ENCODE measurements around the gene RASAL2. TPM values are rescaled to one million over a fixed set of nuclear protein-coding genes. Genes with fewer than 3 reads are reported as not detected.
A peak's percentile ranks its signal among the peaks of the same experiment; 100 is the strongest.

Gene RASAL2
- total RNA-seq, 4 donors from 2014 or later, result 17.9 to 27.3 (median 23.5) TPM

DNA sequence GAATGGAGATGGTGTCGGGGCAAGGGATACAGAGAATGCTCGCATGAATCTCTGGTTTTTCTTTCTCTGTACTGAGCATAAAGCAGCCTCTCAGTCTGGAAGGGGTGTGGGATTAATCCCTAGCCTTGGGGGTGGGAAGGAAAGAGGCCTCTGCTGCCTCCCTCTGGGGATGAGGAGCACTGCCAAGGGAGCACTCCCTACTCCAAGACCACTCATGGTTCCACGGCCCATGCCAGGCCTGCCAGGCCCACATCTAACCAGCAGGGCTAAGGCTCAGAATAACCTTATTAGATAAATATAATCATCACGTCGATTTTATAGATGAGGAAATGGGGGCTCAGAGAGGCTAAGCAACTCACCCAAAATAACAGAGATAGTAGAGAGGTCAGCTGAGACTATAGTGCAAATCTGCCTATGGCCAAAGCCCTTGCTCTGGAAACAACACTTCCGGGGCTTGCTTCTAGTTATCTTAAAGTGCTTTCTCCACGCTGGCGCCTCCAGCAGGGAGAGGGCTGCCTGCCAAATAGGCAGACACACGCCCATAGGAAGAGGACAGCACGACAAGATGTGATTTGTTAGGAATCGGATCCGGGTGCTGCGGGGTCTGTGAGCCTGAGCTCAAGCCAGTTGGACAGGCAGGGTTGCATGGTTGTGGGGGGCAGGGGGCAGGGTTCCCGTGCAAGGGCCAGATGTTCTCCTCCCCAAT is 419.5 kb downstream of the RASAL2 start:
- Histone ChIP-seq H3K4me1 (no peaks in the 10 kb centered on the region), H3K27me3 (no peaks in the 10 kb centered on the region), H3K27ac (no peak overlapping the region), H3K4me3 (replicated peaks in 1 of 3) (no peak overlapping the region), H3K9me3 (no peaks in the 10 kb centered on the region), H3K36me3 (no peaks in the 10 kb centered on the region)
- no peak for TF ChIP-seq POLR2A (IDR thresholded peaks at IDR 0.05)
- TF ChIP-seq, protein P1, sequence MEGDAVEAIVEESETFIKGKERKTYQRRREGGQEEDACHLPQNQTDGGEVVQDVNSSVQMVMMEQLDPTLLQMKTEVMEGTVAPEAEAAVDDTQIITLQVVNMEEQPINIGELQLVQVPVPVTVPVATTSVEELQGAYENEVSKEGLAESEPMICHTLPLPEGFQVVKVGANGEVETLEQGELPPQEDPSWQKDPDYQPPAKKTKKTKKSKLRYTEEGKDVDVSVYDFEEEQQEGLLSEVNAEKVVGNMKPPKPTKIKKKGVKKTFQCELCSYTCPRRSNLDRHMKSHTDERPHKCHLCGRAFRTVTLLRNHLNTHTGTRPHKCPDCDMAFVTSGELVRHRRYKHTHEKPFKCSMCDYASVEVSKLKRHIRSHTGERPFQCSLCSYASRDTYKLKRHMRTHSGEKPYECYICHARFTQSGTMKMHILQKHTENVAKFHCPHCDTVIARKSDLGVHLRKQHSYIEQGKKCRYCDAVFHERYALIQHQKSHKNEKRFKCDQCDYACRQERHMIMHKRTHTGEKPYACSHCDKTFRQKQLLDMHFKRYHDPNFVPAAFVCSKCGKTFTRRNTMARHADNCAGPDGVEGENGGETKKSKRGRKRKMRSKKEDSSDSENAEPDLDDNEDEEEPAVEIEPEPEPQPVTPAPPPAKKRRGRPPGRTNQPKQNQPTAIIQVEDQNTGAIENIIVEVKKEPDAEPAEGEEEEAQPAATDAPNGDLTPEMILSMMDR (IDR thresholded peaks at IDR 0.05), result no peak
- intact Hi-C loops (cut with DNase I), result no loop called here
- 41 to 70% methylated on average over 14 of the region's 14 CpGs for WGBS, 2 donors
- DNase-seq, result peak in 1 of 2 donors; percentile 51

DNA sequence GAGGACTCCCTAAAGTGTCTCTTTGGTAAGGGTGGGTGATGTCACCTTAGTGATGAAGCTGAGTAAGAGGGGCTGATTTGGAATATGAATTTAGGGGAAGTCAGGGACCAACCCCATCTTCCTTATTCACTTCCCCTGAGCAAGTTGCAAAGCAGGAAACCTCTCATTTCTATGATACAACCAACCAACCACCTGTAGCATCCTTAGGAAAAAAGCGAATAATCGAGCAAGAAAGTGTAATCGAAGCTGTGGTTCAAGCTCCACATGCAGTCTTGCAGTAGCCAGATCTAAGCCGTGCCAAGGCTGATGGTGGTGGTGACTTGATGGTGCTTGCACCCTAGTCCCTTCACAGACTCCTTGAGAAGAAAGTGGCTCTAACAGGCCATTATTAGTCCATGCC is 422.2 kb downstream of the RASAL2 start:
- Histone ChIP-seq H3K27ac (no peak overlapping the region), H3K4me1 (no peaks in the 10 kb centered on the region), H3K9me3 (no peaks in the 10 kb centered on the region), H3K4me3 (replicated peaks in 1 of 3) (no peak overlapping the region), H3K36me3 (no peaks in the 10 kb centered on the region), H3K27me3 (no peaks in the 10 kb centered on the region)
- DNase-seq, result no peak
- WGBS, 2 donors, result 92 to 97% methylated on average over 4 of the region's 4 CpGs
- TF ChIP-seq POLR2A (IDR thresholded peaks at IDR 0.05), result no peak
- TF ChIP-seq, protein P1 (IDR thresholded peaks at IDR 0.05), result no peak
- intact Hi-C loops (cut with DNase I), result no loop called here

DNA sequence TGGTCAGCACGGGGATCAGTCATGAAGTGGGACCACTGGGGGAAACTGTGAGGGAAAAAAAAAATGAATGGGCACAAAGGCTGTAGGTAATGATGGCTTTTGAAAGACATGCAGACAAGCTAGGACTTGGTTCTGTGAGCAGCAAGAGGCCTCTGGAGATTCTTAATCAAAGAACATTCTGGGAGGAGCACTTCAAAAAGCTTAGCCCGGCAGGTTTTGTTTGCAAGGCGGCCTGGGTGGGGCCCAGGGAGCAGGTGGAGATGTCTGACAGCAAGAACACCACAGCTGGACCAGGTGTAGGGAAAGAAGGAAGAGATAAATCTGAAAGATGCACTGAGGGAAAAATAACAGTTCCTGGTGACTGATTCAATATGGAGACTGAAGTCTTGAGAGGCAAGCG is 425.0 kb downstream of the RASAL2 start:
- Histone ChIP-seq H3K9me3 (no peaks in the 10 kb centered on the region), H3K27me3 (no peaks in the 10 kb centered on the region), H3K4me3 (replicated peaks in 1 of 3) (no peak overlapping the region), H3K27ac (no peak overlapping the region), H3K4me1 (no peaks in the 10 kb centered on the region), H3K36me3 (no peaks in the 10 kb centered on the region)
- no peak for TF ChIP-seq POLR2A (IDR thresholded peaks at IDR 0.05)
- TF ChIP-seq, protein P1 (IDR thresholded peaks at IDR 0.05), result no peak
- WGBS, 2 donors, result 51% methylated on average over 4 of the region's 4 CpGs
- intact Hi-C loops (cut with DNase I), result no loop called here
- no peak for DNase-seq

DNA sequence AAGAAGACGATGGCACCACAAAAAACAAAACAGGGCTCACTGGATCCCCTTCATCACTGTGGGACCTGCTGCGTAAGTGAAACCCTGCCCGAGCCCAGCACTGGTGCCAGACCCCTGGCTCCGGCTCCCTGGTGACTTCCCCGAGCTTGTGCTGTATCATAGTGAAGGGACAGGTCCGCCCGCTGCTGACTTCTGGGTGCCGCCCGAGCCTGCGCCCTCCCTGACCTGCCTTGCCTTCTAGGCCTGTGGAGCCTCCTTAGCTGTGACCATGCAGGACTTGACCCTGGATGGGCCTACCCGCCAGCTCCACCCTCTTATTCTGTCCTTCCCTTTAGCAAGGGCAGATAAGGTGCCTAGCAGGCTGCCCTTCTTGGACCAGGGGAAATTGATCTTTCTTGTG is 426.9 kb downstream of the RASAL2 start:
- TF ChIP-seq POLR2A (IDR thresholded peaks at IDR 0.05), result no peak
- TF ChIP-seq, protein P1 (IDR thresholded peaks at IDR 0.05), result no peak
- Histone ChIP-seq H3K4me1 (no peaks in the 10 kb centered on the region), H3K36me3 (no peaks in the 10 kb centered on the region), H3K9me3 (no peaks in the 10 kb centered on the region), H3K27ac (no peak overlapping the region), H3K4me3 (replicated peaks in 1 of 3) (no peak overlapping the region), H3K27me3 (no peaks in the 10 kb centered on the region)
- intact Hi-C loops (cut with DNase I), result no loop called here
- WGBS, 2 donors, result 97 to 98% methylated on average over 10 to 11 of the region's 11 CpGs
- DNase-seq, result no peak

DNA sequence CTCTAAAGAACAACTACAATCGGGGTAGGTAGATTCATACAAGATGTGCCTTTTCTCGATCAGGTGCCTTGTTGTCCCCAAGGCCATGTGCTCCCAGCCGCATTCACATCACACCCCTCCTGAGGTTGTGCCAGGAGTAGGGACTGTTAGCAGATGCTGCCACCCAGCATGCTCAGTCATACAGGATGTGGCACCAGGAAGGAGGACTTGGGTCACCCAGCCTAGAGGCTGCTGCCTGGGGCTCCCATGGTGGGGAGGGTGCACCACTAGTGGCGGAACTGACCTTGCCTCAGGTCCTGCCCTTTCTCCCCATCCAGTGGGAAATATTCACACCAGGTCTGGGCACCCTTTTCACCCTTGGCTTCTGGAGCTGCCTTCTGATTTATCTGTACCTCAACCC is 427.3 kb downstream of the RASAL2 start:
- TF ChIP-seq, protein P1 (IDR thresholded peaks at IDR 0.05), result no peak
- TF ChIP-seq POLR2A (IDR thresholded peaks at IDR 0.05), result no peak
- intact Hi-C loops (cut with DNase I), result no loop called here
- no peak for DNase-seq
- H3K9me3 ChIP-seq, result no peaks in the 10 kb centered on the region
- no peaks in the 10 kb centered on the region for H3K27me3 ChIP-seq
- H3K36me3 ChIP-seq, result no peaks in the 10 kb centered on the region
- no peak overlapping the region for H3K4me3 ChIP-seq (replicated peaks in 1 of 3)
- WGBS, 2 donors, result 92% methylated on average over 4 of the region's 4 CpGs
- H3K27ac ChIP-seq, result no peak overlapping the region
- no peaks in the 10 kb centered on the region for H3K4me1 ChIP-seq

Data from thyroid gland (tissue), 4 donors.